Astrocyte (in vitro differentiated cells and primary cell): ENCODE data around the gene LRRK1. TPM values are rescaled to one million over a fixed set of nuclear protein-coding genes. Genes with fewer than 3 reads are reported as not detected.
A peak's percentile ranks its signal among the peaks of the same experiment; 100 is the strongest.

ENCODE experiments used
- DNase-seq: peaks from one replicate; pipeline ENCODE4 v3.0.0-alpha.2; 2010; ENCODE audit warnings: low read depth
- FAIRE-seq: peaks from 2 replicates; lab custom pipeline; 2011; peaks lifted over from hg19 to GRCh38; lab: Jason Lieb, UNC
- H2AFZ ChIP-seq: 2 replicates; pipeline ENCODE4 v1.6.0; 2012; ENCODE audit warnings: low read depth, low read length, inconsistent platforms
- H3K27ac ChIP-seq: 2 replicates; pipeline ENCODE4 v1.5.1; 2011; ENCODE audit warnings: low read depth, low read length, inconsistent platforms
- H3K27me3 ChIP-seq: 2 replicates; pipeline ENCODE4 v1.6.0; 2011; ENCODE audit warnings: low read length, inconsistent platforms; ENCODE audit not compliant: insufficient read depth
- H3K36me3 ChIP-seq: 2 replicates; pipeline ENCODE4 v1.5.1; 2011; ENCODE audit warnings: low read length, inconsistent platforms; ENCODE audit not compliant: insufficient read depth
- H3K4me1 ChIP-seq: 2 replicates; pipeline ENCODE4 v1.5.1; 2011; ENCODE audit warnings: low read length, inconsistent platforms; ENCODE audit not compliant: insufficient read depth
- H3K4me2 ChIP-seq: 2 replicates; pipeline ENCODE4 v1.6.0; 2012; ENCODE audit warnings: low read length, inconsistent platforms
- H3K4me3 ChIP-seq: 2 replicates; pipeline ENCODE4 v1.5.1; 2011; ENCODE audit warnings: low read depth, mild to moderate bottlenecking, low read length, inconsistent platforms; ENCODE audit not compliant: insufficient read depth
- H3K79me2 ChIP-seq: 2 replicates; pipeline ENCODE4 v1.6.0; 2012; ENCODE audit warnings: mild to moderate bottlenecking, low read length, inconsistent platforms; ENCODE audit not compliant: insufficient read depth
- H3K9ac ChIP-seq: 2 replicates; pipeline ENCODE4 v1.6.0; 2012; ENCODE audit warnings: mild to moderate bottlenecking, low read length, inconsistent platforms
- H3K9me3 ChIP-seq: 2 replicates; pipeline ENCODE4 v1.5.1; 2012; ENCODE audit warnings: low read depth, mild to moderate bottlenecking, low read length, inconsistent platforms; ENCODE audit not compliant: insufficient read depth
- H4K20me1 ChIP-seq: 2 replicates; pipeline ENCODE4 v1.6.0; 2012; ENCODE audit warnings: low read length, inconsistent platforms; ENCODE audit not compliant: insufficient read depth
- H3K27ac Mint-ChIP-seq: one replicate; pipeline ENCODE4 v1.8.0; 2021; ENCODE audit warnings: mild to moderate bottlenecking, mixed read lengths; ENCODE audit not compliant: unreplicated experiment
- H3K27me3 Mint-ChIP-seq: one replicate; pipeline ENCODE4 v1.8.0; 2021; ENCODE audit warnings: low read depth, mixed read lengths; ENCODE audit not compliant: unreplicated experiment
- H3K36me3 Mint-ChIP-seq: one replicate; pipeline ENCODE4 v1.8.0; 2021; ENCODE audit warnings: low read depth, mixed read lengths; ENCODE audit not compliant: unreplicated experiment
- H3K4me1 Mint-ChIP-seq: one replicate; pipeline ENCODE4 v1.8.0; 2021; ENCODE audit warnings: low read depth, mixed read lengths; ENCODE audit not compliant: unreplicated experiment
- H3K4me3 Mint-ChIP-seq: one replicate; pipeline ENCODE4 v1.8.0; 2021; ENCODE audit warnings: mild to moderate bottlenecking, moderate library complexity, mixed read lengths; ENCODE audit not compliant: unreplicated experiment
- H3K9me3 Mint-ChIP-seq: one replicate; pipeline ENCODE4 v1.8.0; 2021; ENCODE audit warnings: mild to moderate bottlenecking, mixed read lengths; ENCODE audit not compliant: unreplicated experiment
- EZH2 ChIP-seq: IDR thresholded peaks from 2 replicates; pipeline ENCODE4 v1.6.1; 2012; ENCODE audit warnings: mild to moderate bottlenecking, low read length, inconsistent platforms; ENCODE audit not compliant: insufficient read depth
- total RNA-seq: library from RNA; stranded (reverse); gene quantifications from 2 replicates; pipeline ENCODE4 v1.2.1, GENCODE V29; 2021
- TF ChIP-seq, protein P1 (sequence below): IDR thresholded peaks from 2 replicates; pipeline ENCODE4 v1.5.1; 2011; ENCODE audit warnings: low read depth, mild to moderate bottlenecking, inconsistent platforms, low read length, moderate library complexity; ENCODE audit not compliant: insufficient read depth

Gene LRRK1
- total RNA-seq, 1 donor from 2014 or later: 0.41 TPM

DNA sequence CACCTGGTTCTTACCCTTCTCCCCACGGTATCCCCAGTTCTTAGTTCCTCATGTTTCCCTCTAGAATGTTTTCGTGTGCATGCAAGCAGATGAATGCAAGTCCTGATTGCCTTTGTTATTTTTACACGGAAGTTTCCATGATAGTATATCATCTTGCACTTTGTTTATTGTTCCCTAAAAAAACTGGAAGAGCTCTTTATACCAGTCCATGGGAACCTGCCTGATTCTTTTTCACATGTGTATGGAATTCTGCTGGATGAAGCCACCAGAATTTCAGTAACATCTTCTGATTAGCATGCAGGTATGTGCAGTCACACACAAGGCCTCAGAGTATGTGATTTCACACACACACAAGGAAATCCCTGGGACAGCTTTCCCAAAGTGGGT is 16.0 kb upstream of the LRRK1 start:
- H3K4me1 Mint-ChIP-seq: no peaks in the 10 kb centered on the region
- no peaks in the 10 kb centered on the region for H3K9me3 ChIP-seq
- no peak overlapping the region for H3K27ac Mint-ChIP-seq
- H3K79me2 ChIP-seq: no peaks in the 10 kb centered on the region
- H3K4me1 ChIP-seq: peaks cover 4% of the 10 kb centered on the region
- H3K4me3 ChIP-seq: no peak overlapping the region
- no peaks in the 10 kb centered on the region for H3K27me3 ChIP-seq
- H3K4me2 ChIP-seq: no peak overlapping the region
- H4K20me1 ChIP-seq: no peaks in the 10 kb centered on the region
- H3K9me3 Mint-ChIP-seq: peaks cover 4% of the 10 kb centered on the region
- H3K27me3 Mint-ChIP-seq: peaks cover 23% of the 10 kb centered on the region
- no peak overlapping the region for H3K4me3 Mint-ChIP-seq
- FAIRE-seq: no peak
- H3K27ac ChIP-seq: no peak overlapping the region
- DNase-seq: no peak
- no peaks in the 10 kb centered on the region for H3K36me3 Mint-ChIP-seq
- no peak overlapping the region for H3K9ac ChIP-seq
- no peak for TF ChIP-seq EZH2
- TF ChIP-seq, protein P1, sequence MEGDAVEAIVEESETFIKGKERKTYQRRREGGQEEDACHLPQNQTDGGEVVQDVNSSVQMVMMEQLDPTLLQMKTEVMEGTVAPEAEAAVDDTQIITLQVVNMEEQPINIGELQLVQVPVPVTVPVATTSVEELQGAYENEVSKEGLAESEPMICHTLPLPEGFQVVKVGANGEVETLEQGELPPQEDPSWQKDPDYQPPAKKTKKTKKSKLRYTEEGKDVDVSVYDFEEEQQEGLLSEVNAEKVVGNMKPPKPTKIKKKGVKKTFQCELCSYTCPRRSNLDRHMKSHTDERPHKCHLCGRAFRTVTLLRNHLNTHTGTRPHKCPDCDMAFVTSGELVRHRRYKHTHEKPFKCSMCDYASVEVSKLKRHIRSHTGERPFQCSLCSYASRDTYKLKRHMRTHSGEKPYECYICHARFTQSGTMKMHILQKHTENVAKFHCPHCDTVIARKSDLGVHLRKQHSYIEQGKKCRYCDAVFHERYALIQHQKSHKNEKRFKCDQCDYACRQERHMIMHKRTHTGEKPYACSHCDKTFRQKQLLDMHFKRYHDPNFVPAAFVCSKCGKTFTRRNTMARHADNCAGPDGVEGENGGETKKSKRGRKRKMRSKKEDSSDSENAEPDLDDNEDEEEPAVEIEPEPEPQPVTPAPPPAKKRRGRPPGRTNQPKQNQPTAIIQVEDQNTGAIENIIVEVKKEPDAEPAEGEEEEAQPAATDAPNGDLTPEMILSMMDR: no peak
- peak overlapping the region; percentile 79 for H2AFZ ChIP-seq
- no peaks in the 10 kb centered on the region for H3K36me3 ChIP-seq

DNA sequence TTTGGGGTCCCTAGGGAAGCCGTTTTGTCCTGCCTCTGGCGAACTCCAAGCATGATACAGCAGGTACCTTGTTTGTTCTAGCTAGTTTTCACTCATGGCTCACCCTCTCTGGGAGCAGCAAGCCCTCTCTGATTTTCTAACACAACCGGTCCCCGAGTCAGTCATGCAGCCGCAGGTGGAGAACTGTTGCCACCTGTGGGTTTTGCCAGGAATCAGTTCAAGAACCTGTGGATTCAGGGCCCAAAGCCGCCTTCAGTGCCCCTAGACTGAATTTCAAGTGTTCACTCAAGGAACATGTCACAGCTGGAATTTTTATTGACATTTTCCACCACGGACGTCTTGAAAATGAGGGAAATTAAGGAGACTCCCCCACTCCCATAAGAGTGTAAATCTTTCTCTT is 13.3 kb upstream of the LRRK1 start:
- Histone ChIP-seq H3K36me3 (no peaks in the 10 kb centered on the region), H4K20me1 (no peaks in the 10 kb centered on the region), H3K9ac (no peak overlapping the region), H3K4me2 (no peak overlapping the region), H3K9me3 (no peaks in the 10 kb centered on the region), H3K27me3 (no peaks in the 10 kb centered on the region), H3K4me1 (peaks cover 4% of the 10 kb centered on the region), H2AFZ (no peak overlapping the region), H3K27ac (no peak overlapping the region), H3K4me3 (no peak overlapping the region), H3K79me2 (no peaks in the 10 kb centered on the region)
- Mint-ChIP-seq H3K4me3 (no peak overlapping the region), H3K4me1 (no peaks in the 10 kb centered on the region), H3K27ac (no peak overlapping the region), H3K9me3 (peaks cover 4% of the 10 kb centered on the region), H3K27me3 (peaks cover 23% of the 10 kb centered on the region), H3K36me3 (no peaks in the 10 kb centered on the region)
- TF ChIP-seq, protein P1: no peak
- TF ChIP-seq EZH2: no peak
- DNase-seq (no peak), FAIRE-seq (no peak)

- Histone ChIP-seq H2AFZ (no peak overlapping the region), H3K27ac (no peak overlapping the region), H3K4me3 (no peak overlapping the region), H4K20me1 (no peaks in the 10 kb centered on the region), H3K36me3 (no peaks in the 10 kb centered on the region), H3K9me3 (no peaks in the 10 kb centered on the region), H3K4me2 (no peak overlapping the region), H3K9ac (no peak overlapping the region), H3K27me3 (no peaks in the 10 kb centered on the region), H3K79me2 (no peaks in the 10 kb centered on the region), H3K4me1 (no peaks in the 10 kb centered on the region)
- Mint-ChIP-seq H3K4me3 (no peak overlapping the region), H3K27ac (no peak overlapping the region), H3K36me3 (no peaks in the 10 kb centered on the region), H3K4me1 (no peaks in the 10 kb centered on the region), H3K27me3 (peaks cover 16% of the 10 kb centered on the region), H3K9me3 (peaks cover 7% of the 10 kb centered on the region)
- FAIRE-seq: no peak
- no peak for TF ChIP-seq EZH2
- TF ChIP-seq, protein P1: no peak
- DNase-seq: no peak
Measured at GRCh38 chr15:100908466-100908865, 10.7 kb upstream of the LRRK1 start.
